ENCODE measurements around the gene DOC2B. TPM values are rescaled to one million over a fixed set of nuclear protein-coding genes. Genes with fewer than 3 reads are reported as not detected.

DOC2B gene
- total RNA-seq, 1 donor from 2014 or later = 77.6 TPM

Other genes with a start within 250 kb of the DOC2B start
- gene SCGB1C2, start 44.1 kb downstream of the DOC2B start, total RNA-seq = not detected in 2 replicates
- gene RPH3AL, start 171.2 kb upstream of the DOC2B start, total RNA-seq = 12.9 and 40.5 TPM in 2 replicates